ENCODE data around the gene RYR2. TPM values are rescaled to one million over a fixed set of nuclear protein-coding genes. Genes with fewer than 3 reads are reported as not detected.

The RYR2 gene
- total and polyA plus RNA-seq, 7 donors, result under 0.01 to 22.4 (median 6.1) TPM

DNA sequence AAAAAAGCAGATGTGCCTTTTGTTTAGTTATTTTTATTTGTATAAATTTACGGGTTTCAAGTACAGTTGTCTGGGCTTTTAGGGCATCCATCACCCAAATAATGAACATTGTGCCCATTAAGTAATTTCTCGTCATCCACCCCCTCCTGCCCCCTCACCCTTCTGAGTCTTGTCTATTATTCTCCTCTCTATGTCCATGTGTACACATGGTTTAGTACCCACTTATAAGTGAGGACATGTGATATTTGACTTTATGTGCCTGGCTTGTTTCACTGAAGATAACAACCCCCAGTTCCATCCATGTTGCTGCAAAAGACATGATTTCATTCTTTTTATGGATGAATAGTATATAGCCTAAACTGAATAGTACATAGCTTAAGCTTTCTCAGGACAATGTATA is 659.5 kb downstream of the RYR2 start:
- 80 to 89% methylated on average over 2 of the region's 2 CpGs for WGBS, 2 donors
- intact Hi-C loops (cut with DNase I), result no loop called here
- Histone ChIP-seq H3K4me1 (peaks cover 0 to 15% (median under 1%) of the 10 kb centered on the region in 4 donors), H3K27me3 (no peaks in the 10 kb centered on the region), H3K9me3 (no peaks in the 10 kb centered on the region), H3K4me3 (no peak overlapping the region), H3K36me3 (no peaks in the 10 kb centered on the region), H3K27ac (no peak overlapping the region)
- no peak for DNase-seq
- no peak for TF ChIP-seq POLR2A (IDR thresholded peaks at IDR 0.05)
- TF ChIP-seq, protein P1, sequence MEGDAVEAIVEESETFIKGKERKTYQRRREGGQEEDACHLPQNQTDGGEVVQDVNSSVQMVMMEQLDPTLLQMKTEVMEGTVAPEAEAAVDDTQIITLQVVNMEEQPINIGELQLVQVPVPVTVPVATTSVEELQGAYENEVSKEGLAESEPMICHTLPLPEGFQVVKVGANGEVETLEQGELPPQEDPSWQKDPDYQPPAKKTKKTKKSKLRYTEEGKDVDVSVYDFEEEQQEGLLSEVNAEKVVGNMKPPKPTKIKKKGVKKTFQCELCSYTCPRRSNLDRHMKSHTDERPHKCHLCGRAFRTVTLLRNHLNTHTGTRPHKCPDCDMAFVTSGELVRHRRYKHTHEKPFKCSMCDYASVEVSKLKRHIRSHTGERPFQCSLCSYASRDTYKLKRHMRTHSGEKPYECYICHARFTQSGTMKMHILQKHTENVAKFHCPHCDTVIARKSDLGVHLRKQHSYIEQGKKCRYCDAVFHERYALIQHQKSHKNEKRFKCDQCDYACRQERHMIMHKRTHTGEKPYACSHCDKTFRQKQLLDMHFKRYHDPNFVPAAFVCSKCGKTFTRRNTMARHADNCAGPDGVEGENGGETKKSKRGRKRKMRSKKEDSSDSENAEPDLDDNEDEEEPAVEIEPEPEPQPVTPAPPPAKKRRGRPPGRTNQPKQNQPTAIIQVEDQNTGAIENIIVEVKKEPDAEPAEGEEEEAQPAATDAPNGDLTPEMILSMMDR (IDR thresholded peaks at IDR 0.05), result no peak
- no peak for TF ChIP-seq EP300 (IDR thresholded peaks at IDR 0.05)
- TF ChIP-seq POLR2AphosphoS5 (IDR thresholded peaks at IDR 0.05), result no peak

DNA sequence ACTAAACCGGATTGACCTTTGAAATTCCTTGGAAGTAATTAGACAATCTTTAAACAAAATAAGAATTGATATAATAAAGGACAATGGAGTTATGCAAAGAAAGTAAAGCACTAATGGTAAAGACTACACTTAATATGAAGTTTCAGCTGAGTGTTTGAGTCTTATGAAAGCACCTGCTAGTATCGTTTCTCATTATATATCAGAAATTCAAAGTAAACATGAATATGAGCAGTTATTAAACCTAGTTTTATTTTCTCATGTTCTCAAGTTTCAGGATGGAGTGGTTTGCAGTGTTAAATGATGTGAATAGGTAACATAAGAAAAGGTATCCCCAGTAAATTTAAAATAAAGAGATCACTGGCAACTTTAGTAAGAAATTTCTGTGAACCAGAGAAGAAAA is 660.2 kb downstream of the RYR2 start:
- no peak for DNase-seq

DNA sequence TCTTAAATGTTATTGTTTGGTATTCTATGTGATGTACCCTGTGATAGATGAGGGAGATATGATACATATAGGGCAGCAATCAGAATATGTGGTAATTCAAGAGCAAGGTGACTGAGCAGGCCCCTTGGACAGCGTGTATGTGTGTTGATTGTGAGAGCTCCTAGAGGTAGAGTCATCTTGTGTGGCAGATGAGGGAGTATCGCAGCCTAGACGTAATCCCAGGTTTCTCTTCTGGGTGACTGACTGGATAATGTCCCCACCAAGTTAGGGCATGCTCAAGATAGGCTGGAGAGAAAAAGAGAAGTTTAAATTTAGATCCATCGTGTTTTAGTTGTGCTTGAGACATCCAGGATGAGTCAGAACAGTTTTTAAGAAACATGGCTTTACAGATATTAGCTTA is 663.5 kb downstream of the RYR2 start:
- intact Hi-C loops (cut with DNase I), result no loop called here
- TF ChIP-seq EP300 (IDR thresholded peaks at IDR 0.05) (no peak), POLR2AphosphoS5 (IDR thresholded peaks at IDR 0.05) (no peak), POLR2A (IDR thresholded peaks at IDR 0.05) (no peak)
- TF ChIP-seq, protein P1 (IDR thresholded peaks at IDR 0.05), result no peak
- peaks cover 0 to 7% (median 0%) of the 10 kb centered on the region in 4 donors for H3K4me1 ChIP-seq
- H3K9me3 ChIP-seq, result no peaks in the 10 kb centered on the region
- no peaks in the 10 kb centered on the region for H3K27me3 ChIP-seq
- H3K36me3 ChIP-seq, result peaks cover 0 to 6% (median 0%) of the 10 kb centered on the region in 4 donors
- no peak overlapping the region for H3K27ac ChIP-seq
- DNase-seq, result no peak
- WGBS, 2 donors, result 88 to 91% methylated on average over 4 of the region's 4 CpGs
- no peak overlapping the region for H3K4me3 ChIP-seq

More for the DNA sequence above, 660.2 kb downstream of the RYR2 start:
- Histone ChIP-seq H3K9me3 (no peaks in the 10 kb centered on the region), H3K4me1 (peaks cover 0 to 15% (median 0%) of the 10 kb centered on the region in 4 donors), H3K27ac (no peak overlapping the region), H3K36me3 (peaks cover 0 to 5% (median 0%) of the 10 kb centered on the region in 4 donors), H3K27me3 (no peaks in the 10 kb centered on the region), H3K4me3 (no peak overlapping the region)
- 17 to 64% methylated on average over 2 of the region's 2 CpGs for WGBS, 2 donors
- TF ChIP-seq POLR2AphosphoS5 (IDR thresholded peaks at IDR 0.05) (no peak), EP300 (IDR thresholded peaks at IDR 0.05) (no peak), POLR2A (IDR thresholded peaks at IDR 0.05) (no peak)
- TF ChIP-seq, protein P1 (IDR thresholded peaks at IDR 0.05), result no peak
- intact Hi-C loops (cut with DNase I), result no loop called here

DNA sequence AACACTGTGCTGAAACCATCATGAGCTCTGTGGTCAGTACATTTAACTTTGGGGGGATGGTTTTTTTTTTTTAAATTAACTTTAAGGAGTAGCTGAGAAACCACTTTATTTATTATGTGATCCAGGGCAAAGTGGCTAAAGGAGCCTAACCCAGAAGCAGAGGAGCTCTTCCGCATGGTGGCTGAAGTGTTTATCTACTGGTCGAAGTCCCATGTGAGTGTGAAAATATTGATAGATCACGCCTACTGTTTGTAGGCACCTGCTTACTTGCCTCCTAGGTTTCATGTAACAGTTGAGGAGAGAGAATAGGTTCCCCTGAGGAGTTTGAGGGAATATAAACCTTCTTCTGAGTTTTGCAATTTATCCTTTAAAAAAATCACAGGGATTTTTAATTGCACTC is 667.4 kb downstream of the RYR2 start:
- TF ChIP-seq POLR2A (IDR thresholded peaks at IDR 0.05) (no peak), EP300 (IDR thresholded peaks at IDR 0.05) (no peak), POLR2AphosphoS5 (IDR thresholded peaks at IDR 0.05) (no peak)
- TF ChIP-seq, protein P1 (IDR thresholded peaks at IDR 0.05), result no peak
- Histone ChIP-seq H3K27ac (no peak overlapping the region), H3K27me3 (no peaks in the 10 kb centered on the region), H3K4me1 (no peaks in the 10 kb centered on the region), H3K36me3 (peaks cover 0 to 6% (median 0%) of the 10 kb centered on the region in 4 donors), H3K4me3 (no peak overlapping the region), H3K9me3 (no peaks in the 10 kb centered on the region)
- DNase-seq, result no peak
- intact Hi-C loops (cut with DNase I), result no loop called here
- WGBS, 2 donors, result 19 to 69% methylated on average over 3 of the region's 3 CpGs

DNA sequence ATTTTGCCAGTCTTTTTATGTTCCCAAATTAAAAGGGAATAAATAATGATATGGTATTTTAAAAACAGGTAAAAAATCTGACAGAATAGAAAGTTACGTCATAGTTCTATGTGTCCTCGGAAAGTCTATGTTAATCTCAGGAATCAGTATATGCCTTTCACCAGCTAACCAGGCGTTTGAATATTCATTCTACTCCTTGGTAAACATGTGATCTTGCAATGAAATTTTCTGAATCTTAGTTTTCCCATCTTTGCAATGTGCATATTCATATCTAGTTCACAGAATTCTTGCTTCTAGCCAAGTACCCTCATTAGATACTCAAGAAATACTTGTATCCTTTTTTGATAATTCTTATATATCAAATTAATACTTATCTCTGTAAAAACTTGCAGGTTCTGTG is 669.3 kb downstream of the RYR2 start:
- DNase-seq, result no peak
- WGBS, 2 donors, result 85 to 93% methylated on average over 3 of the region's 3 CpGs
- Histone ChIP-seq H3K36me3 (peaks cover 0 to 6% (median 0%) of the 10 kb centered on the region in 4 donors), H3K4me3 (no peak overlapping the region), H3K9me3 (no peaks in the 10 kb centered on the region), H3K4me1 (no peaks in the 10 kb centered on the region), H3K27ac (no peak overlapping the region), H3K27me3 (no peaks in the 10 kb centered on the region)
- intact Hi-C loops (cut with DNase I), result no loop called here
- TF ChIP-seq POLR2A (IDR thresholded peaks at IDR 0.05) (no peak), POLR2AphosphoS5 (IDR thresholded peaks at IDR 0.05) (no peak)
